Erythroblast (primary cell): ENCODE measurements around the gene GTF2A2.

Experiments
- GATA1 ChIP-seq: IDR thresholded peaks from 2 replicates; pipeline ENCODE4 v1.6.1; 2011; ENCODE audit warnings: low read depth, mild to moderate bottlenecking, control low read depth, low read length, moderate library complexity
- POLR2A ChIP-seq: IDR thresholded peaks from 2 replicates; pipeline ENCODE4 v1.6.1; 2011; ENCODE audit warnings: mild to moderate bottlenecking, low read length

DNA sequence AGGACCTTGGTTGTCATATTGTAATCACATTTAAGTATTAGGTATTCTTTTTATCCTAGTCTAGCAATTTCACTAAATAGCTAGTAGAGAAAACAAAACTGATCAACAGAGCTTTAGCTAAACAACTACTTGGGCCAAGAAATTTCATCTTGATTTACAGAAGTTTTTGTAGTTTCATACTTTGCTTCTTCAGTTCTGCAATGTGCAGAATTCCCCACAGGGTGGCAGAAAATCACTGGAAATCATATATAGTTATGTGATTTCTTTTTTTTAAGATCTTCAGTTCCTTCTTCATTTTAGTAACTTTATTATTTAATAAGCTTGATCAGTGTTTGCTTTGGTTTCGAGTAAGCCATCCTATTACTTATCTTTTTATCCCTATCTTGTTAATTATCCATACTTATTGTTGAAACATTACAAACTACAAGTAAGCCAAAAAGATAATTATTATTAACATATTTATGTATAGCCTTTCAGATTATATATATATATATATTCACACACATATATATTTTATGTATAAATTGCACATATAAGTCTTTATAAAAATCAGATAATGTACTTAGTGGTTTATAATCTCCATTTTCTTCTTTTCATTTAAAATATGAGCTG lies 34.0 kb upstream of the GTF2A2 start:
- TF ChIP-seq POLR2A (no peak), GATA1 (no peak)
